ENCODE measurements around the gene ACSS1. TPM values are rescaled to one million over a fixed set of nuclear protein-coding genes. Genes with fewer than 3 reads are reported as not detected.

ACSS1 gene
- total RNA-seq, 1 experiment from 2014 or later, result 0.61 TPM

GRCh38 chr20:25072226-25072811 is 14.4 kb upstream of the ACSS1 start:
- H3K27me3 Mint-ChIP-seq (ENCODE audit: low read depth), result peaks cover 78% of the 10 kb centered on the region
- Histone ChIP-seq H4K20me1 (ENCODE audit: control insufficient read depth, insufficient read depth, insufficient read length) (peaks cover 2% of the 10 kb centered on the region), H4K5ac (ENCODE audit: insufficient read length, low read depth, low read length) (no peak overlapping the region), H3K23ac (ENCODE audit: insufficient read length, low read depth, low read length) (no peak overlapping the region), H3K27ac (ENCODE audit: insufficient read length, low read depth, low read length) (no peak overlapping the region), H3K79me1 (ENCODE audit: insufficient read depth, low read depth, low read length, poor library complexity, severe bottlenecking) (no peaks in the 10 kb centered on the region), H3K79me2 (ENCODE audit: insufficient read depth, low read length) (no peaks in the 10 kb centered on the region), H3K27me3 (ENCODE audit: insufficient read depth, low read length) (no peaks in the 10 kb centered on the region; the same call in 1 of the 2 replicates), H3K9me3 (ENCODE audit: control insufficient read depth, low read depth, low read length) (no peaks in the 10 kb centered on the region), H3K56ac (ENCODE audit: insufficient read length, low read depth, low read length) (no peak overlapping the region), H2BK5ac (ENCODE audit: insufficient read length, low read length) (no peak overlapping the region), H4K8ac (replicated peaks; ENCODE audit: insufficient read length, low read depth, low read length) (no peak overlapping the region), H2BK20ac (ENCODE audit: low read depth, low read length, poor library complexity, severe bottlenecking) (no peak overlapping the region), H3K9ac (ENCODE audit: extremely low read depth, insufficient read length, low read length) (no peak overlapping the region), H4K91ac (ENCODE audit: insufficient read length, low read depth, low read length) (no peak overlapping the region), H3K18ac (ENCODE audit: insufficient read length, low read depth, low read length) (no peak overlapping the region), H2BK120ac (ENCODE audit: low read depth, low read length, poor library complexity, severe bottlenecking) (no peak overlapping the region), H2BK12ac (ENCODE audit: insufficient read length, low read depth, low read length) (no peak overlapping the region), H2AK5ac (ENCODE audit: insufficient read length, low read length) (no peak overlapping the region), H3K4me2 (ENCODE audit: insufficient read depth, insufficient read length, low read length) (no peak overlapping the region), H3K4me1 (ENCODE audit: insufficient read depth, low read length) (no peaks in the 10 kb centered on the region; the same call in 1 of the 2 replicates), H2AFZ (ENCODE audit: low read length) (no peak overlapping the region), H3K14ac (ENCODE audit: insufficient read depth, low read length) (no peak overlapping the region), H3K23me2 (ENCODE audit: insufficient read length, low read depth, low read length, poor library complexity, severe bottlenecking) (no peaks in the 10 kb centered on the region), H2BK15ac (ENCODE audit: low read depth, low read length) (no peak overlapping the region), H3T11ph (ENCODE audit: low read length) (no peak overlapping the region), H3K4ac (ENCODE audit: low read depth, low read length) (no peak overlapping the region)
- H3K4me1 Mint-ChIP-seq, result peaks cover 10 to 12% of the 10 kb centered on the region in 2 experiments
- H3K27ac Mint-ChIP-seq, result no peak overlapping the region
- DNase-seq, result no peak
- no peaks in the 10 kb centered on the region; a peak in 1 of 5 replicates for H3K9me3 Mint-ChIP-seq
- TF ChIP-seq, protein P1, sequence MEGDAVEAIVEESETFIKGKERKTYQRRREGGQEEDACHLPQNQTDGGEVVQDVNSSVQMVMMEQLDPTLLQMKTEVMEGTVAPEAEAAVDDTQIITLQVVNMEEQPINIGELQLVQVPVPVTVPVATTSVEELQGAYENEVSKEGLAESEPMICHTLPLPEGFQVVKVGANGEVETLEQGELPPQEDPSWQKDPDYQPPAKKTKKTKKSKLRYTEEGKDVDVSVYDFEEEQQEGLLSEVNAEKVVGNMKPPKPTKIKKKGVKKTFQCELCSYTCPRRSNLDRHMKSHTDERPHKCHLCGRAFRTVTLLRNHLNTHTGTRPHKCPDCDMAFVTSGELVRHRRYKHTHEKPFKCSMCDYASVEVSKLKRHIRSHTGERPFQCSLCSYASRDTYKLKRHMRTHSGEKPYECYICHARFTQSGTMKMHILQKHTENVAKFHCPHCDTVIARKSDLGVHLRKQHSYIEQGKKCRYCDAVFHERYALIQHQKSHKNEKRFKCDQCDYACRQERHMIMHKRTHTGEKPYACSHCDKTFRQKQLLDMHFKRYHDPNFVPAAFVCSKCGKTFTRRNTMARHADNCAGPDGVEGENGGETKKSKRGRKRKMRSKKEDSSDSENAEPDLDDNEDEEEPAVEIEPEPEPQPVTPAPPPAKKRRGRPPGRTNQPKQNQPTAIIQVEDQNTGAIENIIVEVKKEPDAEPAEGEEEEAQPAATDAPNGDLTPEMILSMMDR (conservative IDR thresholded peaks at IDR 0.05), result no peak
- WGBS (ENCODE audit: extremely low coverage, insufficient read length, low lambda C conversion rate), result no CpG with 5 or more reads among the region's 7 CpGs
- no peaks in the 10 kb centered on the region for H3K36me3 Mint-ChIP-seq (ENCODE audit: insufficient read depth in 1 of 3, low read depth in 3 of 3)
- peak overlapping the region in 1 of 2 experiments; percentile 21; a peak in 1 of 5 replicates for H3K4me3 Mint-ChIP-seq

Data from H9 (cell line).